GM20000 (cell line): ENCODE measurements around the gene MYCBPAP.

ENCODE experiments used
- DNase-seq: peaks from one replicate; pipeline ENCODE4 v3.0.0; 2012; ENCODE audit warnings: low spot score
- CTCF ChIP-seq: IDR thresholded peaks from 2 replicates; pipeline ENCODE4 v1.5.1; 2012; ENCODE audit warnings: mild to moderate bottlenecking, control low read depth; ENCODE audit errors: extremely low read depth, missing control alignments

Gene MYCBPAP

DNA sequence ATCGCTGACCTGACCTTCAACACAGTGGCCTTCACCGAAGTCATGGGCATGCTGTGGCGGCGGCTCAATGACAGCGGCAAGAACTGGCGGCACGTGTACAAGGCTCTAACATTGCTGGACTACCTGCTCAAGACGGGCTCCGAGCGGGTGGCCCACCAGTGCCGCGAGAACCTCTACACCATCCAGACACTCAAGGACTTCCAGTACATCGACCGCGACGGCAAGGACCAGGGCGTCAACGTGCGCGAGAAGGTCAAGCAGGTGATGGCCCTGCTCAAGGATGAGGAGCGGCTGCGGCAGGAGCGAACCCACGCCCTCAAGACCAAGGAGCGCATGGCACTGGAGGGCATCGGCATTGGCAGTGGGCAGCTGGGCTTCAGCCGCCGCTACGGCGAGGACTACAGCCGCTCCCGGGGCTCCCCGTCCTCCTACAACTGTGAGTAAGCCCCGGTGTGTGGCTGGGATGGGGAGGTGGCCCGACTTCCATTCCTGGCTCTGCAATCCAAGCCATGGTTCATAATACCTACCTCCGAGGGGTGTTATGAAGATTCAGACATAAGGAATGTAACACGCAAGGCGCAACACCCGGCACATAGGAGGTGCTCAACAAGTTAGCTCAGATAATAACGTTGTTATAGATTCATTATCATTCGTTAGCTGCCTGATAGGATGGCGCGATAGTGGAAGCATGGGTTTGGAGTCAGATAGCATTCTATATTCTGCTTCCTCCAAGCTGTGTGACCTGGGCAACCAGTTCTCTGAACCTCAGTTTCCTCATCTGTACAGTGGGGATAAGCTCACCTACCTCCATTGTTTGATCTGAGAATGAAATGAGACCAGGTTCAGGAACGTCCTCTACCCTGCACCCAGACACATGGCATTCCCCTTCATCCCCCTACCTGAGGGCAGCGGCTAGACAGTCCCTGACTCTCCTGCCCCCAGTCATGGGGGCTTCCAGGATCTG, 28.7 kb downstream of the MYCBPAP start:
- DNase-seq: no peak
- TF ChIP-seq CTCF: no peak

DNA sequence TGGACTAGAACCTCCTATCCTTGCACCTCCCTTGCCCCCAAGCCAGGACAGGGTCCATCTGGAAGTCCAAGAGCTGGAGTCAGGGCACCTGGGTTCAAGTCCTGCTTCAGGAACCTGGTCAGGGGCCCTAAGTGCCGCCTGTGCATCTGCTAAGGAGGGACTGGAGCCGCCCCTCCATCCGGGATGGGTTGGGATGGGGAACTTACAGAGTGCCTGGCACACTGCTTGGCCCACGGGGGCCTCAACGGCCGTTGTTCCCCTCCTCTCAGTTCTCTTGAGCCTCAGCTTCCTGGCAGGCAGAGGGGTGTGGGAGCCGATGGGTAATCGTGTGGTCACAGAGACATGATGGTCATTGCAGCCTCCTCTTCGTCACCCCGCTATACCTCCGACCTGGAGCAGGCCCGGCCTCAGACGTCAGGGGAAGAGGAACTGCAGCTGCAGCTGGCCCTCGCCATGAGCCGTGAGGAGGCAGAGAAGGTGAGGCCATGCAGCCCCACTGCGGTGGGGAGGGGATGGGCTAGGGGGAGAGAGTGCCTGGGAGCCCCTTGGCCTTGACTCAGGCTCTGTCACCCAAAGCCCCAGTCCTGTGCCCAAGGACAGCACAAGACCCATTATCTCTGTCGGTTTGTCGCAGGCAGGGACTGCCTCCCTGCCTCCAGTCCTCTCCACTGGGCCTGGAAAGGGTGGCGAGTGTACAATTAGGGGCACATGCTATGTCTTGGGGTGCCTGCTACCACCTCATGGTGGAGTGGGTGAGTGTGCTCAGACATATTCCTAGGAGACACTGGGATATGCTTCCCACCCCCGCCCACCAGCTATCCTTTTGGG, 29.7 kb downstream of the MYCBPAP start:
- DNase-seq: no peak
- no peak for TF ChIP-seq CTCF

- no peak for DNase-seq
These were observed 30.5 kb downstream of the MYCBPAP start for GRCh38 chr17:50538549-50539410.

DNA sequence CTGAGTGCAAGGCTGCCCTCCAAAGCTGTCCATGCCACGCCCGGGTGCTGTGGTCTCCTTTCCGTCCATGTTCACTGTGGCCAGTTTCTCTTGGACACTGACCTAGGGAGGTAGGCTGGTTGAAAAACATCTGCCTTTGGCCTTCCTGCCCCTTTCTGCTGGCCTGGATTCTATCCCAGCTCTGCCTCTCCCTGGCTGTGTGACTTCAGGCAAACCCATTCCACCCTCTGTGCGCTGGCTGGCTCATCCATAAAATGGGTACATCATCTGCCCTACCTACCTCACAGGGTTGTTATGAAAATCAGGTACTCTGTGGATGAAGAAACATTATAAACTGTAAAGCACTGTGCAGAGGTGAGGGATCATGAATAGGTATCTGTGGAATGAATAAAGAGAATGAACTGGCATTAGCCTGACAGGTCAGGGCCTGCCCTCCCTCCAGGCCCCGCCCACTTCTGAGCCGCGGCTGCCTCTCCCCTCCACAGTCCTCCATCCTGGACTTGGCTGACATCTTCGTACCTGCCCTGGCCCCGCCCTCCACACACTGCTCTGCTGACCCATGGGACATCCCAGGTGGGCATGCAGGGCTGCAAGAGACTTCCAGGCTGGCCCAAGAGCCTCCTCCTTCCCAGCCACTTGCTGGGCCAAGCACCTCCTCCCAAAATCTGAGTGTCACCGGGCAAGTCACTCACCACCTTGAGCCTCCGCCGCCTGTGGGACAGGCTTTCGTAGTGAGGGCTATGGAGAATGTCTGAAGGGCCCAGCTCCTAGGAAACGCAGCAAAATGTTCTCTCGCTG, 31.7 kb downstream of the MYCBPAP start:
- no peak for DNase-seq
- TF ChIP-seq CTCF: no peak

More at GRCh38 chr17:50538549-50539410, 30.5 kb downstream of the MYCBPAP start:
- TF ChIP-seq CTCF: no peak

- no peak for DNase-seq
- no peak for TF ChIP-seq CTCF
These were observed 32.5 kb downstream of the MYCBPAP start for GRCh38 chr17:50540560-50541401.

- TF ChIP-seq CTCF: no peak
- DNase-seq: no peak
These were observed 33.1 kb downstream of the MYCBPAP start for GRCh38 chr17:50541402-50541715.
